Measurements from ENCODE around the gene SLCO2B1.
A peak's percentile ranks its signal among the peaks of the same experiment; 100 is the strongest.

The SLCO2B1 gene

GRCh38 chr11:75193711-75194110 lies 42.8 kb downstream of the SLCO2B1 start:
- no peak for DNase-seq (ENCODE audit: low read depth)

GRCh38 chr11:75194147-75194546 lies 43.2 kb downstream of the SLCO2B1 start:
- DNase-seq (ENCODE audit: low read depth): no peak

- no peak for DNase-seq (ENCODE audit: low read depth)
These were observed 44.5 kb downstream of the SLCO2B1 start for GRCh38 chr11:75195167-75195962.

- no peak for DNase-seq (ENCODE audit: low read depth)
These were observed 45.5 kb downstream of the SLCO2B1 start for GRCh38 chr11:75196426-75196825.

GRCh38 chr11:75197512-75198277 lies 46.8 kb downstream of the SLCO2B1 start:
- no peak for DNase-seq (ENCODE audit: low read depth)

- DNase-seq (ENCODE audit: low read depth): no peak
These were observed 47.5 kb downstream of the SLCO2B1 start for GRCh38 chr11:75198278-75198973.

- DNase-seq (ENCODE audit: low read depth): no peak
These were observed 48.6 kb downstream of the SLCO2B1 start for GRCh38 chr11:75199412-75199955.

GRCh38 chr11:75200051-75200450 lies 49.1 kb downstream of the SLCO2B1 start:
- DNase-seq (ENCODE audit: low read depth): no peak

GRCh38 chr11:75200531-75200930 lies 49.6 kb downstream of the SLCO2B1 start:
- DNase-seq (ENCODE audit: low read depth): no peak

GRCh38 chr11:75201771-75202170 lies 50.9 kb downstream of the SLCO2B1 start:
- no peak for DNase-seq (ENCODE audit: low read depth)

GRCh38 chr11:75202195-75202594 lies 51.3 kb downstream of the SLCO2B1 start:
- no peak for DNase-seq (ENCODE audit: low read depth)

GRCh38 chr11:75203138-75203537 lies 52.2 kb downstream of the SLCO2B1 start:
- no peak for DNase-seq (ENCODE audit: low read depth)

- DNase-seq (ENCODE audit: low read depth): no peak
These were observed 52.7 kb downstream of the SLCO2B1 start for GRCh38 chr11:75203641-75204011.

- no peak for DNase-seq (ENCODE audit: low read depth)
These were observed 53.2 kb downstream of the SLCO2B1 start for GRCh38 chr11:75204012-75204674.

GRCh38 chr11:75204685-75205563 lies 54.0 kb downstream of the SLCO2B1 start:
- peak; percentile 54 for DNase-seq (ENCODE audit: low read depth)

- no peak for DNase-seq (ENCODE audit: low read depth)
These were observed 54.7 kb downstream of the SLCO2B1 start for GRCh38 chr11:75205564-75206020.

- DNase-seq (ENCODE audit: low read depth): no peak
These were observed 57.5 kb downstream of the SLCO2B1 start for GRCh38 chr11:75208446-75208845.

GRCh38 chr11:75212411-75212810 lies 61.5 kb downstream of the SLCO2B1 start:
- no peak for DNase-seq (ENCODE audit: low read depth)

- peak; percentile 48 for DNase-seq (ENCODE audit: low read depth)
These were observed 63.5 kb downstream of the SLCO2B1 start for GRCh38 chr11:75214411-75214821.

GRCh38 chr11:75214843-75215242 lies 63.9 kb downstream of the SLCO2B1 start:
- no peak for DNase-seq (ENCODE audit: low read depth)

GRCh38 chr11:75219869-75220268 lies 69.0 kb downstream of the SLCO2B1 start:
- DNase-seq (ENCODE audit: low read depth): no peak
